Muscle of arm (tissue), 12 donors: ENCODE data around the gene EFHB. TPM values are rescaled to one million over a fixed set of nuclear protein-coding genes. Genes with fewer than 3 reads are reported as not detected.
"Not testable (repeated sequence)": the region's sequence is repeated elsewhere in the genome, so short reads cannot be mapped to it uniquely, and the experiment has no call there.

ENCODE experiments used
- DNase-seq: peaks from one replicate; pipeline ENCODE4 v3.0.0-alpha.2; 2013
- polyA plus RNA-seq, 12 donors: library from polyadenylated mRNA; unstranded; fragments of 120-200 nt; gene quantifications; one replicate each; pipeline ENCODE4 v1.2.1, GENCODE V29; 2013; ENCODE audit not compliant: insufficient read length in 12 of 12

The EFHB gene
- polyA plus RNA-seq, 12 donors: 0.19 to 2.2 (median 1.1) TPM; not detected in 2

DNA sequence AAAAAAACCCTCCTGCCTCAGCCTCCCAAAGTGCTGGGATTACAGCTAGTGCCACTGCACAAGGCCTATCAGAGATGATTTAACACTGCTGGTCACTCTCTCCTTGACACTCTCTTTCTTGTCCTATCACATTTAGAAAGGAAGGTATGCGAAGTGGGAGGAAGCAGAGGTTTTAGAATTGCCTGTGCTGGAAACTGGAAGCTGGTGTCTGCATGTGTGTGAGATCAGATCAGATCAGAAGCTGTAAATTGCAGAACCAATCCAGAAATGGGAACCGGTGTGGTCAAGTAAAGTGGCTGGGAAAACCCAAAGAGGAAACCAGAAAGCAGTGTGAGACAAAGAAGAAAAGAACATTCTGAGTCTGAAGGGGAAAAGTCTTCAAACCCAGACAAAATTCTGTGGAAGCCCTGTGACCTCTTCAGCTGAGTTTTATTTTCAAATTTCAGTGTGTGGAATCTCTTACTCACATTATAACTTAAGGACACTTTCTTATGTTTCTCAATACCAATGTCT, 2.8 kb downstream of the EFHB start:
- DNase-seq: no peak

DNA sequence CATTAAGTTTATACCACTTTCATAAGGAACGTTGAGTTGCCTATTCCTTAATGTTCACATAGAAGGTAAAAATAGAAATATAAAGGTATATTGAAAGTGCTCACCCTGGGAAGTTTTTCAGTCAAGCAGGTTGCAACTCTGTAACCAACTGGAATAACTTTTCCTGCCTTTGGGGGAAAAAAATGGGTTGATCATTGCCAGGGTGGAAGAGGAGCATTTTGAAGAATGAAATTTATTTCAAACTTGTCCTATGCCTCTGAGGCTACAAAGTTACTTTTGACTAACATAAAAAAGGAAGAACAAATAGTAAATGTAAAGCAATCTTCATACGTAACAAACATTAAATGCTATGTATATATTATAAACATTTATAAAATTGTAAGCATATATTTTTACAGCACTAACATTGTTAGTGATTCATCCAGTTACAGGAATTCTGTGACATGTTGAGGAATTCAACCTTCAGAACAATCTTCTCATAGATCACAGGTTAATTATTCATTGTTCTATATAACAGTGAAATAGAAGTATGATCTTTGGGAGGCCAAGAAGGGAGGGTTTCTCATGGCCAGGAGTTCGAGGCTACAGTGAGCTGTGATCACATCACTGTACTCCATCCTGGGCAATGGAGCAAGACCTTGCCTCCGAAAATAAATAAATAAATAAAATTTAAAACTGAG, 13.5 kb downstream of the EFHB start:
- no peak for DNase-seq

DNA sequence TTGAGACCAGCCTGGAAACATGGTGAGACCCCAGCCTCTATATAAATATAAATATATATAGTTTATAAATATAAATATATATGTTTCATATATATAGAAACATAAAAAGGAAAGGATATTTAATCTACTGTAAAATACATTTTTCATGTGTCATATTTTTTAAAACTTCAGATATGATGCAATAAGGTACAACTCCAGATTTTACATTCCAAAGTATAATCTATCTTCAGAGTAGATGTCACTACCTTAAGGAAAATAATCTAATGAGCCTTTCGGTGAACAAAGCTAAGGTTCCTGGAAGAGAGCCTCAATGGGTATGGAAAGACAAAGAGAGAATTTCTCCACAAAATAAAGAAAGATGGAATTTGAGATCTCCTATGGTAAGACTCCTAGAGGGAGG, 16.9 kb downstream of the EFHB start:
- DNase-seq: no peak

DNA sequence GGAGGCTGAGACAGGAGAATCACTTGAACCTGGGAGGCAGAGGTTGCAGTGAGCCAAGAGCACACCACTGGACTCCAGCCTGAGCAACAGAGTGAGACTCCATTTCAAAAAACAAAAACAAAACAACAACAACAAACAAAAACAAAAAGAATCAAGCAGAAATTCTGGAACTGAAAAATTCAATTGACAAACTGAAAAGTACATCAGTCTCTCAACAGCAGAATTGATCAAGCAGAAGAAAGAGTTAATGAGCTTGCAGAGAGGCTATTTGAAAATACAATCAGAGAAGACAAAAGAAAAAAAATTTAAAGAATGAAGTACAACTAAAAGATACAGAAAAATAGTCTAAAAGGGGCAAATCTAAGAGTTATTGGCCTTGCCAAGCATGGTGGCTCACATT, 22.6 kb downstream of the EFHB start:
- DNase-seq: no peak

DNA sequence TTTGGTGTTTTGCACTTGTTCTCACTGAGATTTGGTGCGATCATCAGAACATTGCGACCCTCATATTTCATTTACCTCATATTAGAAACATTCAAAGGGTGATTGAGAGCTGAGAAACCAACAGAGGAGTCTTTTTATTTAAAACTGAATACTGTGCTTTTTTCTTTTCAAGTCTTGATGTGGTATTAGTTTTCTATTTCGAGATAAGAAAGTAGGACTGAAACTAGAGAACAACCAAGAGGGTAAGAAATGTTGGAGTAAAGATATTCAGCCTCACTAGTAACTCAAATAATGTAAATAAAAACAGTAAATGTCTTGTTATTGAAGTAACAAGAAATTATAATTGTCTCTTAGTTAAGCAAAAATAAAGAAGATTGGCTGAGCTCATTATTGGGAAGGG, 26.5 kb downstream of the EFHB start:
- no peak for DNase-seq

DNA sequence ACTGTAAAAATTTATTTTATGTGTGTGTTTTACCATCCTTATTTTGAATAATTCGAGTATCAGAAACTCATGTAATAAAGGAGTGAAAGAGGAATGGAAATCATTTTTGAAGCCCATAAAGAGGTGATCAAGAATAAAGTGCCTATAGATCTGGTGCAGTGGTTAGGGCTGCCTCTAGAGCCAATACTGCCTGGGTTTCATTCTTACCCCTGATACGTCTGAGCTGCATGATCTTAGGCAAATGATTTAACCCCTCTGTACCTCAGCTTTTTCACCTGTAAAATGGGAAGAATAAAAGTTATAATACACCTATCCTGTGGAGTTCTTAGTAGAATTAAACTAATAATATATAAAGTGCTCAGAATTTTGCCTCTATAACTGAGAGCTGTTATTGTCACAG, 30.4 kb downstream of the EFHB start:
- DNase-seq: no peak

DNA sequence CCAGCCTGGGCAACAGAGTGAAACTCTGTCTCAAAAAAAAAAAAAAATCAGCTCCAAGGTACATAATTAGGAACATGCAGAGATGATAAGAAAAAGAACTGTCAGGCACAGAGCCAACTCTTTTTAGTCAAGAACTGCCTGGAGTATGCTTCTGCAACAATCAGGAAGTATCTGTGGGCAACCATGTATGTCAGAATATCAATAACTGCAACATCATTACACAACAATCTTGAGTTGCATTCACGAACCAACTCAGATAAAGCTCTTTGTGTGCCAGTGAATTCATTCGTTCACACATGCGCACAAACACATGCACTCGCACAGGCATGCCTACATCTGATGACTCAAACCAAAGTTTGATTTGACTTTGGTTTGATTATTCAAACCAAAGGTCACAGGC, 32.1 kb downstream of the EFHB start:
- DNase-seq: no peak

DNA sequence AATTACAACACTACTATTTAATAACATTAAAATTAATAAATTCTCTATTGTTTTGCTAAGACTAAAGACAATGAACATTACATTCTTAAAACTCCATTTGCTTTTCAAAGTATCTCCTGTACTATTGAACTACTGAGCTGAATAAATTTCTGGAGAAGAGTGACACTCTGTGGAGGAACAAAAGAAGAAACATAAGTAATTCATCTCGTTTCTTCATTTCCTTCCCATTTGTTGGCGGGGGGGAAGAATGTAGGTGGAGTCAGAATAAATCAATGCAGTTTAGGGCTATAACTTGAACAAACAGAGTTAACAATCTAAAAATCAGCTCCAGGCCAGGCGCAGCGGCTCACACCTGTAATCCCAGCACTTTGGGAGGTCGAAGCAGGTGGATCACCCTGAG, 32.7 kb downstream of the EFHB start:
- no peak for DNase-seq

DNA sequence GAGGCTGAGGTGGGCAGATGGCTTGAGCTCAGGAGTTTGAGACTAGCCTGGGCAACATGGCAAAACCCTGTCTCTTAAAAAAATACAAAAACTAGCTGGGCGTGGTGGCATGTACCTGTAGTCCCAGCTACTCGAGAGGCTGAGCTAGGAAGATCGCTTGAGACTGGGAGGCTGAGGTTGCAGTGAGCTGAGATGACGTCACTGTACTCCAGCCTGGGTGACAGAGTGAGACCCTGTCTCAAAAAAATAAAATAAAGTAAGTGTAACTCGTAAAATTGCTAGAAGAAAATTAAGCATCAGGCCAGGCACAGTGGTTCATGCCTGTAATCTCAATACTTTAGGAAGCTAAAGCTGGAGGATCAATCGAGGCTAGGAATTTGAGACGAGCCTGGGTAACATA, 34.2 kb downstream of the EFHB start:
- DNase-seq: not testable (repeated sequence)

DNA sequence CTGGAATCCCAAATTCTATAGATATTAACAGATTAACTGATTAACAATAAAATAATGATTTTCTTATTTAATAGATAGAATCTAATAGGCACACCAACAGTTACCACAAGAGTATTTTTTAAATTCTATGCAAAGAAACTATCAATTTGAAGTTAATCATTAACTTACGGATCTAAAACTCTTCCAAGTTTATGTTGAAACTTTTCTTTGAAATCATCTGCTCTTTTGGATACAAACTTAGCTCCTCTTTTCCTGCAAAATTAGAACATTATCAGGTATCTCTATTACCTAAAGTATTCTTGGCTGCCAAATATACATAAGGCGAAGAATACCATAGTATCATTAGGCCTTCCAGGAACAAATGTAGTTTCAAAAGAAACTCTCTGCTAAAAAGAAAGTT, 34.8 kb downstream of the EFHB start:
- DNase-seq: no peak

DNA sequence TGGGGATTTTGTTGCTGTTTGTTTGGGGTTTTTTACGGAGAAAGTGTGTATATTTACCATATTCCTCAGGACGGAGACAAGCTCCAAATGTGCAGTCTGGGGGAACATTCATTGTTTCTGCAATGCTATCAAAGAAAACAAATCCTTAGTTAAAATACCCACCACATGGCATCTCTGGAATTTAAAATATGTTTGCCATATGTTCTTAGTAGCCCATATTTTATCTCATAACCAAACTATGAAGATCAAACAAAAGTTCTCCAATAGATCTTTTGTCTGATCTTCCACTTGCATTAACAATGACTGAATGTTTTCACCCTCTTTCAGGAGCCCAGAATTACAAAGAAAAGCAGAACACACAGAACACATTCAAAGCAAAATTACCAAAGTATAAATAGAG, 35.3 kb downstream of the EFHB start:
- no peak for DNase-seq

DNA sequence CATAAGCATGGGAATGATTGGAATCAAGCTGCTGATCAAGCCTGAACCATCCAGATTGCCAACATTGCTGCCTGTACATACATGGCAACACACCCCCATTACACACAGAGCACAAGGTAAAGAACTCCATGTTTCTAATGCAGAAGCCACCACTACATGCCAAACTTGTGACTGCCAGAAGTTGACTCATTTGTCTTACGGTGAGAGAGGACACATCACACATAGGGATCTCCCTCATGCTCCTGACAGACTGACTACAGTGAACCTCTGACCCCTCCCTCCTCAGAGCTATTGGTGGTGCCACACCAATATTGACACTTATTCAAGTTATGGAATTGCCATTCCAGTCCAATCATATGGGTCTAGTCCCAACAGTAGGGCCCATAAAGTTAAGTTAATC, 42.3 kb downstream of the EFHB start:
- no peak for DNase-seq

DNA sequence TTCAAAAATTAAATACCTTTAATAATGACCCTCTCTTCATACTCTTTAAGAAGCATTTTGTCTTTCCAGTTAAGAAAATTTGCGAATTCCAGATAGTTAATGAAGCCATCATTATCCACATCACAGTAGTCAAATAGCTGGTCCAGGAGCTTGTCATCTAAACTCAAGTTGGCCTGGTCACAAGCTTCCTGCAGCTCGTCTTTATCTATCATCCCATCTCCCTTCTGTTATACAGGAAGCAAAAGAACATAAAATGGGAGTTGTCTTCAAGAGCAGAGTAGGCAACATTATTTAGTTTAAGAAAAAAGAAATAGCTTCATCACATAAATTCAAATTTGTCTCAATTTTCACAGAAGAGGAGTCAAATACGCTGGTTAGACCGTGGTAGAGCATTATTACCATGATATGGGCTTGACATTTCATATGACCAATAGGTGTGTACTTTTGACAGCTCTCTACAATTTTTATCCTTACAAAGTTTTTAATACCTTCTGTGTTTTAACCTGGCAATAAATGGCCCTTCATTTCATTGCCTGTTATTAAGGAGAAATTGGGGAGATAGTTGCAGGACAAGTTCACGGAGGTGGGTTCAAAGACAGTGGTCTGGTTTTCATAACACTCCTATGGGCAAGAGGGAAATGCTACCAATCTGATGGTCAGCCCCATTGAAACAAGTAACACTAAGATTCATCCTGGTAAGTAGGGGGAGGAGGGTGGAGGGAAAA, 45.4 kb downstream of the EFHB start:
- no peak for DNase-seq

DNA sequence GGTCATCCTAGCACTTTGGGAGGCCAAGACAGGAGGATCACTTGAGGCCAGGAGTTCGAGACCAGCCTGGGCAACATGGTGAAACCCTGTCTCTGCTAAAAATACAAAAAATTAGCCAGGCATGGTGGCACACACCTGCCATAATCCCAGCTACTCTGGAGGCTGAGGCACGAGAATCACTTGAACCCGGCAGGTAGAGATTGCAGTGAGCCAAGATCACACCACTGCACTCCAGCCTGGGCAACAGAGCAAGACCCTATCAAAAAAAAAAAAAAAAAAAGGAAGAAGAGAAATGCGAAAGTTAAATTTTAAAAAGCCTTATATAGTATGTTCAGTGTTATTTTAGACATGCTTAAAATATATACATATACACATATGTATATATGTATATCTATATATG, 46.9 kb downstream of the EFHB start:
- not testable (repeated sequence) for DNase-seq

DNA sequence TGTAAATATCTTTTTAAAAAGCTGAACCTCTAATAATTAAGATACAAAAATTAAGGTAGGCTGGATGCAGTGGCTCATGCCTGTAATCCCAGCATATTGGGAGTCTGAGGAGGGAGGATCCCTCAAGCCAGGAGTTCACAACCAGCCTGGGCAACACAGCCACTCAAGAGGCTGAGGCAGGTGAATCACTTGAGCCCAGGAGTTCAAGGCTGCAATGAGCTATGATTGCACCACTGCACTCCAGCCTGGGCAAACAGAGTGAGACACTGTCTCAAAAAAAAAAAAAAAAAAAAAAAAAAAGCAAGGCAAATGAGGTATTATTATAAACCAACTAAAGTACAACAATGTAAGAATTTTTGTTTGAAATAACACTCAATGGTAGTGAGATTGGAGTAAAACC, 47.6 kb downstream of the EFHB start:
- no peak for DNase-seq

DNA sequence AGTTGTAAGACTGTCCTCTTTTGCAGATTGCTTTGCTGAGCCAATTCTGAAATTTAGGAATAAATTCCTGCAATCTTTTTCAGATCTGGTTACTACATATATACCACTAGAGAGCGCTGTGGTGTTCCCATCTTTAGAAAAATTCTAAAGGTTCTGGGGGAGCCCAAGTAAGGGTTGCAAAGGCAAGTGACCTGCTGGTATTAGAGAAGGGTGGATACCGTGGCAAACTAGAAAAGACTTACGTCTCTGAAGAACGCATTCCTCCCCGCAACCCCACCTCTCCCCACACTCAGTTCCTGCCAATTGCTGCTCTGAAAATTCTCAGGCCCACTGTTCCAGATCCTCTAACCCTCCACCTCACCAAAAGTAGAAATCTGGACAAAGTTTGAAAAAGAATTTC, 48.5 kb downstream of the EFHB start:
- no peak for DNase-seq

DNA sequence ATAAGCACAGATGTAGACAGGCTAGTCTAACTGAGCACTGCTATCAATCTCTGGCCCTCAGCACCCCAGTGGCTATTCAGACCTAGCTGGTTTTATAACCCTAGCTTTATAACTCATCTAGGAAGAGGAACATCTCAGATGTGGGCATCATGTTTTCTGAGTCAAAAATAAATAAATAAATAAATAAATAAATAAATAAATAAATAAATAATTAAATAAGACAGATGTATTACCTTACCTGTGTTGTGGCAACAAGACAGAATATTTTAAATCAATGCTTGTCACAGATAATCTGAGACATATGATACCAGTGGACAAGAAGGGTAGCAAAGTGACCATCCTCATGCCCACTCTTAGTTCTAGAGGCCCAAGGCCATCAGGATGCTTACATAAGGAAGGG, 52.2 kb downstream of the EFHB start:
- DNase-seq: no peak

DNA sequence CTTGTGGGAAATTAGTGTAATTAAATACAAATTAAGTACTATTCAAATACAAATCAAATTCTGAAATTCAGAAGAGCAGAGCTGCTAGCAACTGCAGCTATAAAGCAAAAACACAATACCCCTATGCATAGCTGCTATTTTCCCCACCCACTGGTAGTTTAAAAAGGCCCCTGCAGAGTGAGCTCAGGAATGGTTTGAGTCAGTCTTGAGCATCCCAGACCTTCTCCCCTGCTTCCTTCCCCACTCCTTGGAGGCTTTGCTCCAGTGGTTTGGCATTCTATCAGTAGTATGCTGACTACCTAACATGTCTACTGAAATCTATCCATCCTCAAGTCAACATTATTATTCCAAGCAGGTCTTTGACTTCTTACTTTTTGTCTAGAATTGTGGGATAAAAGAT, 53.0 kb downstream of the EFHB start:
- no peak for DNase-seq

DNA sequence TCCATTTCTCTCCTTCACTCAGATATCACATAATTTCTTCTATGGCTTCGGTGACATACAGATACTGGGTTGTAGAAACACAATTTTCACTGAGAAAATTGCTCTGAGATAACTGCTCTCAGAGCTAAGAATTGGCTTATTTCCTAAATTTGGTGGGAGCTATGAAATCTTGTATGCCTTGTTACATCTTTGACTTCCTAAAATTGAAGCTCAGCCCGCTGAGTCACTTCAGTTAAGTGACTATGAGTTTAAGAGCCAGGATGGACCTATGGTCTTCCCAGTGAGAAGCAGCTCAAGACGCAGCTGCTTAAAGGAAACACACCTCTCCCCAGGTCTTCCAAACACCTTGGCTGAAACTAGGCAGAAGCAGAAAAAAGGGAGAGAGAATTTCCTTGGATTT, 56.4 kb downstream of the EFHB start:
- no peak for DNase-seq

DNA sequence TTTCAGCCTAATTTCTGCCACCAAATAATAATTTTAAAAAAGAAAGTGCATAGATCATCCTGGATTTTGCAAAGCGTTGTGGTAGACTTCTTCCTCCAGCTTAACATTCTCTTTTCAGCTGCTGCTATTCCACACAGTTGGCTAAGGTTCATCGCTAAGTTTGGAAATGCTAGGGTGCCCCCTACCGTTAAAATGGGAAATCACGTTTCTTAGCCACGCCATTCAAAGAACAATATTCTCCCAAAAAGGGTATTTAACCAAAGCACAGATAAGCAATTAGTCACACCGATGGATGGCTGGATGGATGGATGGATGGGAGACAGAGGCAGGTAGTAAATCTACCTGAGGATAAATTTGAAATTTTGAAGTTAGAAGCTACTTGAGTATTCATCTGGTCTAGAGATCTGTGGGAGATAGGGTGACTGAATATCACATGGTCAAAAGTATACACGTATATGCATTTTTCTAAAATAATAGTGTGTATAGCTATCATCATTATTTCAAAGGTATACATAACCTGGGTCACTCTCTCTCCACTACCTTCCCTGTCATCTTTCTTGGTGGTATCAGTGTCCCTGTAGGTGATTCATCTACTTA, 67.2 kb downstream of the EFHB start:
- peak; percentile 71 for DNase-seq

DNA sequence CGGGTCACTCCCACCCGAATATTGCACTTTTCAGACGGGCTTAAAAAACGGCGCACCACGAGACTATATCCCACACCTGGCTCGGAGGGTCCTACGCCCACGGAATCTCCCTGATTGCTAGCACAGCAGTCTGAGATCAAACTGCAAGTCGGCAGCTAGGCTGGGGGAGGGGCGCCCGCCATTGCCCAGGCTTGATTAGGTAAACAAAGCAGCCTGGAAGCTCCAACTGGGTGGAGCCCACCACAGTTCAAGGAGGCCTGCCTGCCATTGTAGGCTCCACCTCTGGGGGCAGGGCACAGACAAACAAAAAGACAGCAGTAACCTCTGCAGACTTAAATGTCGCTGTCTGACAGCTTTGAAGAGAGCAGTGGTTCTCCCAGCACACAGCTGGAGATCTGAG, 78.7 kb downstream of the EFHB start:
- DNase-seq: not testable (repeated sequence)

DNA sequence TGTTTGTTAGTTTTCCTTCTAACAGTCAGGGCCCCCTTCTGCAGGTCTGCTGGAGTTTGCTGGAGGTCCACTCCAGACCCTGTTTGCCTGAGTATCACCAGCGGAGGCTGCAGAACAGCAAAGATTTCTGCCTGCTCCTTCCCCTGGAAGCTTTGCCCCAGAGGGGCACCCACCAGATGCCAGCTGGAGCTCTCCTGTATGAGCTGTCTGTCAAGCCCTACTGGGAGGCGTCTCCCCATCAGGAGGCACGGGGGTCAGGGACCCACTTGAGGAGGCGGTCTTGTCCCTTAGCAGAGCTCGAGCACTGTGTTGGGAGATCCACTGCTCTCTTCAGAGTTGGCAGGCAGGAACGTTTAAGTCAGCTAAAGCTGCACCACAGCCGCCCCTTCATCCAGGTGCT, 87.4 kb downstream of the EFHB start:
- DNase-seq: not testable (repeated sequence)
